LNCaP clone FGC (cell line): ENCODE measurements around the gene INKA2.
A peak's percentile ranks its signal among the peaks of the same experiment; 100 is the strongest.
"Not testable (repeated sequence)": the region's sequence is repeated elsewhere in the genome, so short reads cannot be mapped to it uniquely, and the experiment has no call there.

Experiments
- DNase-seq: peaks from one replicate; pipeline ENCODE4 v3.0.0-alpha.2; 2011; ENCODE audit warnings: low read depth
- H3K4me3 ChIP-seq: 2 replicates; pipeline ENCODE4 v1.5.1; 2011; ENCODE audit warnings: mild to moderate bottlenecking, low read depth, low read length, control low read depth
- TF ChIP-seq, protein P1 (sequence below): IDR thresholded peaks from 2 replicates; pipeline ENCODE4 v1.5.1; 2012; ENCODE audit warnings: mild to moderate bottlenecking; ENCODE audit not compliant: control insufficient read depth, insufficient read depth; ENCODE audit errors: extremely low read depth

Gene INKA2

DNA sequence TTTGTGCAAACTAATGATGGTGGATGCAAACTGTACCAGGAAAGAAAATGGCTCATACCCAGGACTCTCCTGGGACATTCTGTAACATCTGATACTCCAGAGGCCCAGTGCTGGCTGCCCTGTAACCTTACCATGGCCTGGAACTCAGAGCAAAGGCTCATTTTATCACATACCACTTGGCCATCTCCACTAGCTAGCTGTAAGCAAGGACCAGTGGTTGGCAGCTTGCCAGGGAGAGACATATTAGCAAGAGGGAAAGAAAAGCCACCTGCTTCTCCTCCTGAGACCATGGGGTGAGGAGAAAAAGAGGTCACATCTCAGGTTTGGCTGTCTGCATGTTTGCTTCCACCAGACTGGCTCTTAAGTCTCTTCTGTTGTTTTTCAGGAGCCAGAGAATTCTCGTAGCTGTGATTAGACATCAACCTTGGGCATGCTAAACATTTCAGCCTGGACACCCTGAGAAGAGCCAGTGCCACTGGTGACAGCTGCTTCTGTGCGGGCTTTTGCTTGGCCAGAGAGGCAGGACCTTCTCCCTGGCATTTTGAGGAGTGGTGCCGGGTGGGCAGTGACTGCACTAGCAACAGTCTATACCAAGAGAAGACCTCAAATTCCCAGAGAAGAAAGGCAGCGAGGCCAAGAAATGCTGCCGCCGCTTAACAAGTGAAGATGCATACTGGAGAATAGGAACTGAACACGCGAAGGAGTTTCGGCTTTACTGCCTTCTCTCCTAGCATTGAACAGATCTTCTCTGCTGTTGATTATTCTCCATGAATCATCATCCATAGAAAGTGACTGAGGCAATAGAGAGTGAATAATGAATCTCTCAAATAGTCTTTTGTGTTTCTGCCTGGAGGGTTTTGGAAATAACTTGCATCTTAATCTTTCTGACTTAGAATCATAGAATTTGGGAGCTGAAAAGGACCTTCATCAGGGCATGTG lies 6.7 kb upstream of the INKA2 start:
- no peak overlapping the region for H3K4me3 ChIP-seq
- TF ChIP-seq, protein P1, sequence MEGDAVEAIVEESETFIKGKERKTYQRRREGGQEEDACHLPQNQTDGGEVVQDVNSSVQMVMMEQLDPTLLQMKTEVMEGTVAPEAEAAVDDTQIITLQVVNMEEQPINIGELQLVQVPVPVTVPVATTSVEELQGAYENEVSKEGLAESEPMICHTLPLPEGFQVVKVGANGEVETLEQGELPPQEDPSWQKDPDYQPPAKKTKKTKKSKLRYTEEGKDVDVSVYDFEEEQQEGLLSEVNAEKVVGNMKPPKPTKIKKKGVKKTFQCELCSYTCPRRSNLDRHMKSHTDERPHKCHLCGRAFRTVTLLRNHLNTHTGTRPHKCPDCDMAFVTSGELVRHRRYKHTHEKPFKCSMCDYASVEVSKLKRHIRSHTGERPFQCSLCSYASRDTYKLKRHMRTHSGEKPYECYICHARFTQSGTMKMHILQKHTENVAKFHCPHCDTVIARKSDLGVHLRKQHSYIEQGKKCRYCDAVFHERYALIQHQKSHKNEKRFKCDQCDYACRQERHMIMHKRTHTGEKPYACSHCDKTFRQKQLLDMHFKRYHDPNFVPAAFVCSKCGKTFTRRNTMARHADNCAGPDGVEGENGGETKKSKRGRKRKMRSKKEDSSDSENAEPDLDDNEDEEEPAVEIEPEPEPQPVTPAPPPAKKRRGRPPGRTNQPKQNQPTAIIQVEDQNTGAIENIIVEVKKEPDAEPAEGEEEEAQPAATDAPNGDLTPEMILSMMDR: no peak
- no peak for DNase-seq

GRCh38 chr1:111743679-111744101 lies 4.5 kb upstream of the INKA2 start:
- TF ChIP-seq, protein P1: no peak
- no peak overlapping the region for H3K4me3 ChIP-seq
- DNase-seq: no peak

DNA sequence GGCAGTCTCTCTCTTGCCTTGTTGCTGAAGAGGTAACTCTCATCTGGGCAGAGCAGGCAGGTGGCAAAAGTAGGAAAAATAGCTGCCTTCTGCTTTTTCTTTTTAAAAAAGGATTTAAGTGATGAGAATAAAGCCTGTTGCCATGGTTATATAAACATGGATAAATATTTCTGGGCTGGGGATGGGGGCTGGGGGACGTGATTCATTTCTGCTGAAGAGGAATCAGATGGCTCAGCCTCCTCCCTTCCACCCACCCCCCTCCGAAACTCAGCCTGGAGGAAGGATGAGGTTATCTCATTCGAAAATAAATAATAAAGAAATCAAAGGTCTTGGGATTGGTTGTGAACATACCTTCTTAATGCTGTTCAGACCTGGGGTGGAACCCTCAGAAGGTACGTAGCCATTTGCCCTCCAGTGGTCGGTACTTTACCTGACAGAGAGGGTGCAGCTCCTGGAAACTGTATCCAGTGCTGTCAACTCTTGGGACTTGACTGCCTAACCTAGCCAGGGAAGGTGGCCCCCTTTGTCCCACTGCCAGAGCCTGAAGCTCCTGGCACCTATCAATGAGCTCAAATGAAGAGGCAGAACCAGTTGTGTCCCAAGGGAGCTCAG lies 3.8 kb upstream of the INKA2 start:
- DNase-seq: no peak

DNA sequence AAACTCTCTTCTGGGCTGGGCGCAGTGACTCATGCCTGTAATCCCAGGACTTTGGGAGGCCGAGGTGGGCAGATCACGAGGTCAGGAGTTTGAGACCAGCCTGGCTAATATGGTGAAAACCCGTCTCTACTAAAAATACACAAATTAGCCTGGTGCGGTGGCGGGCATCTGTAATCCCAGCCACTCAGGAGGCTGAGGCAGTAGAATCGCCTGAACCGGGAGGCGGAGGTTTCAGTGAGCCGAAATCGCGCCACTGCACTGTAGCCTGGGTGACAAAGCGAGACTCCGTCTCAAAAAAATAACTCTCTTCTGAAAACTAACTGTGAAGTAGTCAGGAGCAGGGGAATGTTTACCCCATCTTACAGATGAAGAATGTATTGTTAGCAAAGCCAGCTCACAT lies 3.1 kb upstream of the INKA2 start:
- H3K4me3 ChIP-seq, DNase-seq: not testable (repeated sequence)

More for the DNA sequence above, 3.8 kb upstream of the INKA2 start:
- TF ChIP-seq, protein P1: no peak
- no peak overlapping the region for H3K4me3 ChIP-seq

- TF ChIP-seq, protein P1: peak; percentile 15; the same call in 1 of the 2 replicates
- H3K4me3 ChIP-seq: peak overlapping the region; percentile 62
- DNase-seq: no peak
Observed at GRCh38 chr1:111739925-111740765, 950 bp upstream of the INKA2 start.

DNA sequence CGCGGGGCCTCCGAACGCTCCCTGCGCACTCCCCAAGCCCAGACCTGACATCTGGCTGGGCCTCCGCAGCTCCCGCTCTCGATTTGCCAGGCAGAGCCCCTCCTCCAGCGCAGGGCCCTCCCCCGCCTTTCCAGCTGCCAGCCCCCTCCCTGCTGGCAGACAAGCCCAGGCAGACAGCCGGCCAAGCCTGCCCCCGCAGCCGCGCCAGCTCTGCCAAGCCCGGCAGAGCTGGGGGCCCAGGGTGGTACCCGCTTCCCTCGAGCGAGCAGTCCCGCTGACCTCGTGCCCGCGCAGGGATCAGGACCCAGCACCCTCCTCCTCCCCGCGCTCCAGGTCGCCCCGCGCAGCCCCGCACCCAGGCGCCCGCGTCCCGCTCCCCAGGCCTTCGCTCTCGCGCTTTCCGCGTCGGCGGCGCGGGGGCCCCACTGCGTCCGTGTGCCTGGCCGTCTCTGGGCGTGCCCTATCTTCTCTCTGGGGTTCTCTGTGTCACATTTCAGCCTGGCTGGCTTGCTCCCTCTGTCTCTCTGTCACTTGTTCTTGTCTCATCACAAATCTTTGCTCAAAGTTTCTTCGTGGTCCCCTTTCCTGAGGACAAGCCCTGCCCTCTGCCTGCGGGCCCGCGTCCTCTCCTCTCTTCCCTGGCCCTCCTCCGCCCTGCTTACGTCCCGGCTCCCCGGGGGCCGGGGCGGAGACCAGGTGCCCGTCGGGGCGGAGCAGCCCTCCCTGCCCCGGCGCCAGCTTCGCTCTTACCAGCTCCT lies 580 bp downstream of the INKA2 start:
- peak; percentile 21 for DNase-seq
- TF ChIP-seq, protein P1: no peak
- H3K4me3 ChIP-seq: peak overlapping the region; percentile 62

DNA sequence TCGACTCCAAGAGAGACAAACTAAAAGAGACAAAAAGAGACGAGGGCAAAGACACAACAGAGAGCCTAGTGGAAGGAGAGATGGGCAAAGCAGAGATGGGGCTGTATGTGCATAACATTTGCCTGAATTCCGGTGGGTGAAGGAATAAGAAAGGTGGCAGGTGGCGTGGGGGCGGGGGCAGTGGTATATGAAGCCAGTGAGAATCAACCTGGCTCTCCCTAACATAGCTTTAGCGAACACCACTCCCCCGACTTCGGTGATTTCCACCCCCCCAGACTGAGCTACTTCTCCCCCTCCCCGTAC lies 1.1 kb downstream of the INKA2 start:
- no peak for DNase-seq
- peak overlapping the region; percentile 62 for H3K4me3 ChIP-seq
- TF ChIP-seq, protein P1: no peak
